Measurements from ENCODE around the gene EFCAB14.
"Not testable (repeated sequence)": the region's sequence is repeated elsewhere in the genome, so short reads cannot be mapped to it uniquely, and the experiment has no call there.

The EFCAB14 gene

DNA sequence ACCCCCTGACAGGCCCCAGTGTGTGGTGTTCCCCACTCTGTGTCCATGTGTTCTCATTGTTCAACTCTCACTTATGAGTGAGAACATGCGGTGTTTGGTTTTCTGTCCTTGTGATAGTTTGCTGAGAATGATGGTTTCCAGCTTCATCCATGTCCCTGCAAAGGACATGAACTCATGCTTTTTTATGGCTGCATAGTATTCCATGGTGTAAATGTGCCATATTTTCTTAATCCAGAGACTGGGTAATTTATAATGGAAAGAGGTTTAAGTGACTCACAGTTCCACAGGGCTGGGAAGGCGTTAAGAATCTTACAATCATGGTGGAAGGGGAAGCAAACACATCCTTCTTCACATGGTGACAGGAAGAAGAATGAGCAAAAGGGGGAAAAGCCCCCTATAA lies 64.2 kb downstream of the EFCAB14 start:
- not testable (repeated sequence) for H3K27me3 ChIP-seq (ENCODE audit: control insufficient read depth, insufficient read depth, low read length); H3K36me3 ChIP-seq (ENCODE audit: control insufficient read depth, insufficient read depth, low read length); H3K4me1 ChIP-seq (ENCODE audit: control insufficient read depth, insufficient read depth, low read length); H3K27ac ChIP-seq (ENCODE audit: low read depth, low read length); H3K9ac ChIP-seq (ENCODE audit: low read length); H3K4me3 ChIP-seq (ENCODE audit: low read length)

DNA sequence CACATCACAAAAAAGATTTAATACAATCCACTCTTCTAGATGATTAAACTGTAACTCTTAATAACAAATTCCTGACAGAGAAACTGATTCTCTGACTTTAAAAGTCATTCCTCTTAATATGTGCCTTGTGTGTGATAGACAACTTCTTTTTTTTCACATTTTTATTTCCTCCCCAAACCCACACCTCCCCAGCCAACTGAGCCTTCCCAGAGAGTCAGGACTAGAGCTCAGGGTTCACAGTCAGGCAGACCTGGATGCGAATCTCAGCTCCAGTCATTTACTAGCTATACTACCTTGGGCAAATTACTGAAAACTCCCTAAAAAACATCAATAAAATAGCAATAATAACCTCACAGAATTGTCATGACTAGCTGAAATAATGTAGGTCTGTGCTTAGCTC lies 64.9 kb downstream of the EFCAB14 start:
- peaks cover 10% of the 10 kb centered on the region for H3K4me1 ChIP-seq (ENCODE audit: control insufficient read depth, insufficient read depth, low read length)
- peak overlapping the region; percentile 50 for H3K4me3 ChIP-seq (ENCODE audit: low read length)
- no peaks in the 10 kb centered on the region for H3K27me3 ChIP-seq (ENCODE audit: control insufficient read depth, insufficient read depth, low read length)
- no peak overlapping the region for H3K9ac ChIP-seq (ENCODE audit: low read length)
- peaks cover 6% of the 10 kb centered on the region for H3K36me3 ChIP-seq (ENCODE audit: control insufficient read depth, insufficient read depth, low read length)
- H3K27ac ChIP-seq (ENCODE audit: low read depth, low read length) = peak overlapping the region; percentile 84

DNA sequence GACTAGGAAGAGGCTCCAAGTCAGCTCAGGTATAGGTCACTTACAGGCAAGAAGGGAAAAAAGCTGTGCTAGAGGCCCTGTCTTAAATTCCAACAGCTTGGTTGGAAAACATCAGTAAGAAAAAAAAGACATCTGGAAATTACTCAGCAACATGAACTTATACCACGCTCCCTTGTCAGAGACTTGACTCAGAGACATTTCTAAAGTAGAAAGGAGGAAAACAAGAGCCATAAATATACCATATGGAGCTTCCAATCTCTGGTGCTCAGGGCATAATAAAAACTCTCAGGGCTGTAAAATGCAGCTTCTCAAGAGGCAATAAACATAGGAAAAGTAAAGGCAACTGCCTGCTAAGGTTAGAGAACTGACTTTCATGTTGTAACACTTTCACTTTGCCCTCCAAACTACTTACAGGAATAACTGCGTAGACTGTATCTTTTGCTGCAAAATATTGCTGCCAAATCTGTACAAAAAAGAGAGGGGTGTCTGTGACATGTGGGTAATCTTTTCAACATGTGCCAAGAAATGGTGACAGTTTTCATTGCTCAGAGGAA lies 65.4 kb downstream of the EFCAB14 start:
- Histone ChIP-seq H3K9ac (ENCODE audit: low read length) (no peak overlapping the region), H3K4me3 (ENCODE audit: low read length) (peak overlapping the region; percentile 50), H3K27me3 (ENCODE audit: control insufficient read depth, insufficient read depth, low read length) (no peaks in the 10 kb centered on the region), H3K27ac (ENCODE audit: low read depth, low read length) (peak overlapping the region; percentile 84), H3K36me3 (ENCODE audit: control insufficient read depth, insufficient read depth, low read length) (peaks cover 6% of the 10 kb centered on the region), H3K4me1 (ENCODE audit: control insufficient read depth, insufficient read depth, low read length) (peaks cover 10% of the 10 kb centered on the region)

DNA sequence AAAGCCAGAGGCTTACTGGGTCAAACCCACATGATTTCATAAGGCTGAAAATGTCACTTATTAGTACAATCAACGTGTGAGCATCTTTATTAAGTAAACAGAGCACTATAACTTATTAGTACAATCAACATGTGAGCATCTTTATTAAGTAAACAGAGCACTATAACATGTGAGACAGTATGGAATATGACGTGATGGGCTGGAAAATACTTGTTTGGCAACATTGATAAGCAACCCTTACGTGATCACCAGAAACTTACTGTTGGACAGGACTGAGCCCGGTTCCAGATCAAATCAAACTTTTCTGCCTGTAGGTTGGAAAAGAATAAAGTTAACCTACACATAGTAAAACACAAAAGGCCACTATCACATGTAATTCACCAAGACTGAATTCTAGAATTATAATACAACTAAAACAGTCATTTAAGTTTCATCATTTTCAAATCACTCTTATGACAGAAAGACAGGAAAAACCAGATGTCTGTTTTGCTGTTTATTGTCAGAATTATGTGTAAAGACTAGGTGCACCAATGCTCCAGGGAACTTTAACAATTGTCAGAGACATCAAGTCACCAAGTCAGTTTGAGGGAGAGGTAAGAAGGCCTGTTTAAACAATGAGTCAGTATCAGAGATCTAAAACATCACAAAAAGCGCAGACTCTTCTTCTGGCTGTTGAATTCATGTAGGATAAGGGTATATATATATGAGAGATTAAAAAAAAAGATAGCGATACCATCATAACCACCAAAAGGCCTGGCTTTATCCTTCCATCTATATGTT lies 66.4 kb downstream of the EFCAB14 start:
- Histone ChIP-seq H3K4me1 (ENCODE audit: control insufficient read depth, insufficient read depth, low read length) (peaks cover 10% of the 10 kb centered on the region), H3K4me3 (ENCODE audit: low read length) (no peak overlapping the region), H3K9ac (ENCODE audit: low read length) (no peak overlapping the region), H3K27me3 (ENCODE audit: control insufficient read depth, insufficient read depth, low read length) (no peaks in the 10 kb centered on the region), H3K36me3 (ENCODE audit: control insufficient read depth, insufficient read depth, low read length) (peaks cover 6% of the 10 kb centered on the region), H3K27ac (ENCODE audit: low read depth, low read length) (peak overlapping the region; percentile 84)

DNA sequence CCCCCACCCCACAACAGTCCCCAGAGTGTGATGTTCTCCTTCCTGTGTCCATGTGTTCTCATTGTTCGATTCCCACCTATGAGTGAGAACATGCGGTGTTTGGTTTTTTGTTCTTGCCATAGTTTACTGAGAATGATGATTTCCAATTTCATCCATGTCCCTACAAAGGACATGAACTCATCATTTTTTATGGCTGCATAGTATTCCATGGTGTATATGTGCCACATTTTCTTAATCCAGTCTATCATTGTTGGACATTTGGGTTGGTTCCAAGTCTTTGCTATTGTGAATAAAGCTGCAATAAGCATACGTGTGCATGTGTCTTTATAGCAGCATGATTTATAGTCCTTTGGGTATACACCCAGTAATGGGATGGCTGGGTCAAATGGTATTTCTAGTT lies 67.8 kb downstream of the EFCAB14 start:
- not testable (repeated sequence) for H3K27ac ChIP-seq (ENCODE audit: low read depth, low read length); H3K4me1 ChIP-seq (ENCODE audit: control insufficient read depth, insufficient read depth, low read length); H3K27me3 ChIP-seq (ENCODE audit: control insufficient read depth, insufficient read depth, low read length); H3K36me3 ChIP-seq (ENCODE audit: control insufficient read depth, insufficient read depth, low read length); H3K4me3 ChIP-seq (ENCODE audit: low read length); H3K9ac ChIP-seq (ENCODE audit: low read length)

DNA sequence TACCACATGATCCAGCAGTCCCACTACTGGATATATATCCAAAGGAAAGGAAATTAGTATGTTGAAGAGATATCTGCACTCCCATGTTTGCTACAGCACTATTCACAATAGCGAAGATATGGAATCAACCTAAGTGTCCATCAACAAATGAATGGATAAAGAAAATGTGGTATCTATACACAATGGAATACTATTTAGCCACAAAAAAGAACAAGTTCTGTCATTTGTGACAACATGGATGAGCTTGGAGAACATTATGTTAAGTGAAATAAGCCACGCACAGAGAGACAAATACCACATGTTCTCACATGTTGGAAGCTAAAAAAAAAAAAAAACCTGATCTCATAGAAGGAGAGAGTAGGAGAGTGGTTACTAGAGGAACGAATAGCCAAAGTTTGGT lies 68.4 kb downstream of the EFCAB14 start:
- H3K36me3 ChIP-seq (ENCODE audit: control insufficient read depth, insufficient read depth, low read length) = peaks cover 4% of the 10 kb centered on the region

DNA sequence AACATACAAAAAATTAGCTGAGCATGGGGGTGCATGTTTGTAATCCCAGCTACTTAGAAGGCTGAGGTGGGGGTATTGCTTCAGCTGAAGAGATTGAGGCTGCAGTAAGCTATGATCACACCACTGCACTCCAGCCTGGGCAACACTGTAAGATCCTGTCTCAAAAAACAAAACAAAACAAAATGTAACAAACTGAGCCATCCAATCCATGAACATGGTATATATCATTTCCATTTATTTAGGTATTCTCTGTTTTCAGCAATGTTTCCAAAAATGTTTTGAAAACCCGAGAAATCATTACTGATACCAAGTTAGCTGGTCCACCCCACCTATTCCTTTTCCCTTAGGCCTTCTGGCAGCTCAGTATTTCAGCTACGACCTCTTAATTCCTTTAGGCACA lies 69.2 kb downstream of the EFCAB14 start:
- no peaks in the 10 kb centered on the region for H3K27me3 ChIP-seq (ENCODE audit: control insufficient read depth, insufficient read depth, low read length)
- H3K4me3 ChIP-seq (ENCODE audit: low read length) = no peak overlapping the region
- H3K4me1 ChIP-seq (ENCODE audit: control insufficient read depth, insufficient read depth, low read length) = peaks cover 12% of the 10 kb centered on the region
- H3K27ac ChIP-seq (ENCODE audit: low read depth, low read length) = no peak overlapping the region
- peaks cover 4% of the 10 kb centered on the region for H3K36me3 ChIP-seq (ENCODE audit: control insufficient read depth, insufficient read depth, low read length)
- no peak overlapping the region for H3K9ac ChIP-seq (ENCODE audit: low read length)

More for the DNA sequence above, 68.4 kb downstream of the EFCAB14 start:
- no peak overlapping the region for H3K4me3 ChIP-seq (ENCODE audit: low read length)
- H3K27me3 ChIP-seq (ENCODE audit: control insufficient read depth, insufficient read depth, low read length) = no peaks in the 10 kb centered on the region
- H3K27ac ChIP-seq (ENCODE audit: low read depth, low read length) = no peak overlapping the region
- H3K4me1 ChIP-seq (ENCODE audit: control insufficient read depth, insufficient read depth, low read length) = peaks cover 10% of the 10 kb centered on the region
- H3K9ac ChIP-seq (ENCODE audit: low read length) = no peak overlapping the region

DNA sequence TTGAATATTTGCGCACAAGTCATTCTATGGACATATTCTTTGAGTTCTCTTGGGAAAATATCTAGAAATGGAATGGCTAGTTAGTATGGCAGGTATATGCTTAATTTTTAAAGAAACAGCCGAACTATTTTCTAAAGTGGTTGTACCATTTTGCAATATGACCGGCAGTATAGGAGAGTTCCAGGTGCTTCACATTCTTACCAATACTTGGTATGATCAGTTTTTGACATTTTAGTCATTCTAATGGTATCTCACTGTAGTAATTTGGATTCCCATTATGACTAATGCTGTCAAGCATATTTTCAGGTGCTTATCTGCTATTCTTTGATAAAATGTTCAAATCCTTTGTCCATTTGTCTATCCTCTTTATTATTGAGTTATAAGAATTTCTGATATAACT lies 71.3 kb downstream of the EFCAB14 start:
- Histone ChIP-seq H3K4me3 (ENCODE audit: low read length) (no peak overlapping the region), H3K27ac (ENCODE audit: low read depth, low read length) (no peak overlapping the region), H3K36me3 (ENCODE audit: control insufficient read depth, insufficient read depth, low read length) (peaks cover 4% of the 10 kb centered on the region), H3K4me1 (ENCODE audit: control insufficient read depth, insufficient read depth, low read length) (peaks cover 14% of the 10 kb centered on the region), H3K9ac (ENCODE audit: low read length) (no peak overlapping the region), H3K27me3 (ENCODE audit: control insufficient read depth, insufficient read depth, low read length) (no peaks in the 10 kb centered on the region)

DNA sequence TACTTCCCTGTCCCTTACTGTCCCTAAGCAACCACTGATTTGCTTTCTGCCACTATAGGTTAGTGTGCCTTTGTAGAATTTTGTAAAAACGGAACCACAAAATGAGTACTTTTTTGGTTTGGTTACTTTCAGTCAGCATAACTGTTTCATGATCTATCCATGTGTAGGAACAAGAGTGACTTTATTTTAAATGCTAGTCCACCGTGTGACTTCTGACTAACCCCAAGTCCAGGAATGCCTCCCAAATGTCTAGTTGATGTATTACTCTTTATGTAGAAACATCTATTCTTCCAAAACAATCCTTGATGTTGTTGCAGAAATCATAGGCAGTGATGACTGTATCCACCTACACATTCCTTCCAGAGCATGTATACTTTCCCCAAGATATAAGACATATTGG lies 72.1 kb downstream of the EFCAB14 start:
- H3K4me3 ChIP-seq (ENCODE audit: low read length) = no peak overlapping the region
- peaks cover 15% of the 10 kb centered on the region for H3K4me1 ChIP-seq (ENCODE audit: control insufficient read depth, insufficient read depth, low read length)
- H3K27me3 ChIP-seq (ENCODE audit: control insufficient read depth, insufficient read depth, low read length) = no peaks in the 10 kb centered on the region
- H3K36me3 ChIP-seq (ENCODE audit: control insufficient read depth, insufficient read depth, low read length) = peaks cover 8% of the 10 kb centered on the region
- H3K27ac ChIP-seq (ENCODE audit: low read depth, low read length) = no peak overlapping the region
- no peak overlapping the region for H3K9ac ChIP-seq (ENCODE audit: low read length)

DNA sequence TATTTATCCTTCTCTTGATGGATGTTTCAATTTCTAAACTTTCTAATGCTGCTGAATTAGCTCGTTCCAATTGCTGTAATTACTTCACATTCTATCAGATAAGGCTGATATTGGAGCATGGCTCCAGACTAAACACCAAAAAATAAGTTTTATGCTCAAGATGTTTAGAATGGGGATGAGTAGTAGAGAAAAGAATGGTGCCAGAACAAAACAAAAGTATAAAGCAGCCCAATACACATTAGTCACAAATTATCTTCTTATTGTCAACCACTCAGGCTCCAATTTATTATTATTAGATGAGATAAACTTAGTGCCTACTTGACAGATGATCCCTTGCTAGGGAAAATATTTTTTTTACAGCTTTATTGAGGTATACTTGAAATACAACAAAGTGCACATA lies 72.6 kb downstream of the EFCAB14 start:
- peaks cover 8% of the 10 kb centered on the region for H3K36me3 ChIP-seq (ENCODE audit: control insufficient read depth, insufficient read depth, low read length)
- peaks cover 15% of the 10 kb centered on the region for H3K4me1 ChIP-seq (ENCODE audit: control insufficient read depth, insufficient read depth, low read length)
- H3K9ac ChIP-seq (ENCODE audit: low read length) = no peak overlapping the region

DNA sequence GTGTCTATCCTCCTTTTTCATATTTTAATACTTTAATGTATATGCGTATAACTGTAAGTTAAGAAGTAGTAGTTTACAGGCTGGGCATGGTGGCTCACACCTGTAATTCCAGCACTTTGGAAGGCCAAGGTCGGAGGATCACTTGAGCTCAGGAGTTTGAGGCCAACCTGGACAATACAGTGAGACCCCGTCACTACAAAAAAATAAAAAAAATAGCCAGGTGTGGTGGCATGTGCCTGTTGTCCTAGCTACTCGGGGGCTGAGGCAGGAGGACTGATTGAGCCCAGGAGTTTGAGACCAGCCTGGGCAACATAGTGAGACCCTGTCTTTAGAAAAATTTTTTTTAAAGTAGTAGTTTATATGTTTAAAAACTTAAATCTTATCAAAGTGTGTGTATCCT lies 73.1 kb downstream of the EFCAB14 start:
- H3K36me3 ChIP-seq (ENCODE audit: control insufficient read depth, insufficient read depth, low read length) = peaks cover 8% of the 10 kb centered on the region

More for the DNA sequence above, 72.6 kb downstream of the EFCAB14 start:
- Histone ChIP-seq H3K4me3 (ENCODE audit: low read length) (no peak overlapping the region), H3K27ac (ENCODE audit: low read depth, low read length) (no peak overlapping the region), H3K27me3 (ENCODE audit: control insufficient read depth, insufficient read depth, low read length) (no peaks in the 10 kb centered on the region)

DNA sequence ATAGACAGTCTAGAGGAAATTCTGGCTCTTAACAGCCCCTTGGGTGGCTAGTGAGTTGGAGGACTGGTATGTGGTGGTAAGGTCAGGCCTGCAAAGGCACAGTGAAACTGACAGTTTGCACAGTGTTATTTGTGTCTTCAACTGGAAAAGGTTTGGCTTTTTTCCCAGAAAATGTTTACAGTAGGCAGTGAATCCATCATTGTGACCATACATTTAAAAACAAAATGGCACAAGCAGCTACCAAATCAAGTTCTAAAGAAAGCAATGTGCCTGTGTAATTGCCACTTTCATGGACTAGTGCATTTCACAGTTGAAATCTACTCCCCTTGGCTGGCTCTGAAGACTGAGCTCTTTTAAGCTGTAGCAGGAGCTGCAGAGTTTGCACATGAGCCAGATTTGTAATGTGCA lies 75.5 kb downstream of the EFCAB14 start:
- H3K9ac ChIP-seq (ENCODE audit: low read length) = no peak overlapping the region
- peaks cover 15% of the 10 kb centered on the region for H3K4me1 ChIP-seq (ENCODE audit: control insufficient read depth, insufficient read depth, low read length)
- H3K36me3 ChIP-seq (ENCODE audit: control insufficient read depth, insufficient read depth, low read length) = peaks cover 4% of the 10 kb centered on the region
- no peak overlapping the region for H3K4me3 ChIP-seq (ENCODE audit: low read length)
- H3K27ac ChIP-seq (ENCODE audit: low read depth, low read length) = peak overlapping the region; percentile 52
- no peaks in the 10 kb centered on the region for H3K27me3 ChIP-seq (ENCODE audit: control insufficient read depth, insufficient read depth, low read length)

More for the DNA sequence above, 73.1 kb downstream of the EFCAB14 start:
- Histone ChIP-seq H3K27ac (ENCODE audit: low read depth, low read length) (no peak overlapping the region), H3K9ac (ENCODE audit: low read length) (no peak overlapping the region), H3K4me1 (ENCODE audit: control insufficient read depth, insufficient read depth, low read length) (peaks cover 15% of the 10 kb centered on the region), H3K4me3 (ENCODE audit: low read length) (no peak overlapping the region), H3K27me3 (ENCODE audit: control insufficient read depth, insufficient read depth, low read length) (no peaks in the 10 kb centered on the region)

DNA sequence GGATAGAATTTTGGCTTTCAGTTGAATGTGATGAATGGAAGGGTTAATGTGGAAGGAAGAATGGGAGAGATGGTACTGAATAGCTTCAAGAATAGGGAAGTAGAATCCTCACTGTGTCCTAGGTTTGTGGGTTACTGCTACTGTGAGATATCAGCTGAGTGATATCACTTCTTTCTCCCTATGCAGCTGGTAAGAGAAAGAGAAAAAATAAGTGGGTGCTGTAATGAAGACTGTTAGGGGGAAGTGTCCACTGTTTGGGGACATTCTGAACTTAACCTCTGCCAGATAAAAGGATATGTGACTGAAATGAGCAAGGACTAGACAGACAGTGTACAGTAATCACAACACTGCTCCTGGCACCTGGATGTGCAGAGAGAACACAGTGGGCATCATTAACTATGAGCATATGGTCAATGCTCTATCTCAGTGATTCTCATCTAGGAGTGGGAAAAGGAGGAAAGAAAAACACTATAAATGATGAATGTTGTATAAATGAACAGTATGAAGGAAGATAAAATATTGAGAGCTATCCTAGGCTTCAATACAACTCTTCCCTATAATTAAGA lies 76.7 kb downstream of the EFCAB14 start:
- H3K36me3 ChIP-seq (ENCODE audit: control insufficient read depth, insufficient read depth, low read length) = peaks cover 4% of the 10 kb centered on the region
- no peak overlapping the region for H3K4me3 ChIP-seq (ENCODE audit: low read length)
- no peaks in the 10 kb centered on the region for H3K27me3 ChIP-seq (ENCODE audit: control insufficient read depth, insufficient read depth, low read length)
- no peak overlapping the region for H3K27ac ChIP-seq (ENCODE audit: low read depth, low read length)
- no peak overlapping the region for H3K9ac ChIP-seq (ENCODE audit: low read length)
- H3K4me1 ChIP-seq (ENCODE audit: control insufficient read depth, insufficient read depth, low read length) = peaks cover 20% of the 10 kb centered on the region

Measured in rectal smooth muscle tissue (tissue), 1 donor.